Cerebellar cortex (tissue), 1 donor: ENCODE data around the gene ESR1.
"Not testable (repeated sequence)": the region's sequence is repeated elsewhere in the genome, so short reads cannot be mapped to it uniquely, and the experiment has no call there.

Experiments
- DNase-seq: peaks from one replicate; pipeline ENCODE4 v3.0.0-alpha.2; 2015; ENCODE audit warnings: low spot score

ESR1 gene

GRCh38 chr6:152055517-152055916, 248.0 kb downstream of the ESR1 start:
- no peak for DNase-seq

- no peak for DNase-seq
Observed at GRCh38 chr6:152057832-152058498, 250.5 kb downstream of the ESR1 start.

GRCh38 chr6:152059909-152060308, 252.4 kb downstream of the ESR1 start:
- no peak for DNase-seq

GRCh38 chr6:152062476-152062875, 255.0 kb downstream of the ESR1 start:
- no peak for DNase-seq

- DNase-seq: no peak
Observed at GRCh38 chr6:152063170-152063921, 255.9 kb downstream of the ESR1 start.

- DNase-seq: no peak
Observed at GRCh38 chr6:152068622-152069261, 261.3 kb downstream of the ESR1 start.

- no peak for DNase-seq
Observed at GRCh38 chr6:152070556-152070955, 263.1 kb downstream of the ESR1 start.

- DNase-seq: no peak
Observed at GRCh38 chr6:152071318-152071717, 263.8 kb downstream of the ESR1 start.

- DNase-seq: no peak
Observed at GRCh38 chr6:152071843-152072242, 264.4 kb downstream of the ESR1 start.

- DNase-seq: not testable (repeated sequence)
Observed at GRCh38 chr6:152076242-152076641, 268.8 kb downstream of the ESR1 start.

GRCh38 chr6:152078001-152078400, 270.5 kb downstream of the ESR1 start:
- no peak for DNase-seq

- DNase-seq: no peak
Observed at GRCh38 chr6:152078804-152079203, 271.3 kb downstream of the ESR1 start.

GRCh38 chr6:152085451-152085921, 278.0 kb downstream of the ESR1 start:
- DNase-seq: no peak

GRCh38 chr6:152086223-152086873, 278.9 kb downstream of the ESR1 start:
- no peak for DNase-seq

GRCh38 chr6:152087096-152087495, 279.6 kb downstream of the ESR1 start:
- DNase-seq: no peak

- no peak for DNase-seq
Observed at GRCh38 chr6:152087701-152088100, 280.2 kb downstream of the ESR1 start.

- no peak for DNase-seq
Observed at GRCh38 chr6:152089992-152090391, 282.5 kb downstream of the ESR1 start.

- DNase-seq: peak; percentile 22
Observed at GRCh38 chr6:152091201-152091600, 283.7 kb downstream of the ESR1 start.

- DNase-seq: no peak
Observed at GRCh38 chr6:152091851-152092341, 284.4 kb downstream of the ESR1 start.

GRCh38 chr6:152093711-152094110, 286.2 kb downstream of the ESR1 start:
- DNase-seq: no peak

- no peak for DNase-seq
Observed at GRCh38 chr6:152094276-152094675, 286.8 kb downstream of the ESR1 start.

- DNase-seq: no peak
Observed at GRCh38 chr6:152094992-152095592, 287.6 kb downstream of the ESR1 start.
